NCI-H1048 (cell line): ENCODE data around the gene KRT76.
"Not testable (repeated sequence)": the region's sequence is repeated elsewhere in the genome, so short reads cannot be mapped to it uniquely, and the experiment has no call there.

Experiments used
- DNase-seq: peaks from one replicate; lab custom pipeline; 2025; lab: John Stamatoyannopoulos, UW

Gene KRT76

DNA sequence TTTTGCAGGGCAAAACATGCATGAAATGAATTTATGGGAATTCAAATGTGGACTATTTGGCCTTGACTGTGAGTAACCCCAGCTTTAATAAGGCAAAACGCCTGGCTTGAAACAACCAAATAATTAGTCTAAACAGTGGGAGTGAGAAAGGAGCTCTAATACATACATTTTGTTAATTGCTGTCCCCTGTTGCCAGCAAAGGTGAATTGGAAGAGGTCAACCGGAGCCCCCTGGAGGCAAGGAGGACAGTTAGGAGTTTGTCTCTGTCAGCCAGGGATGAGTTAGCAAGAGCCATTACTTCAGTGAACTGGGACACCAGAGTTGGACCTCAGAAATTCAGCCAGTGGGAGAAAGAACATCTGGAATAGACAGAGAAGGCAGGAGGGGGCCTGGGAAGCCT is 17.4 kb downstream of the KRT76 start:
- DNase-seq = no peak

DNA sequence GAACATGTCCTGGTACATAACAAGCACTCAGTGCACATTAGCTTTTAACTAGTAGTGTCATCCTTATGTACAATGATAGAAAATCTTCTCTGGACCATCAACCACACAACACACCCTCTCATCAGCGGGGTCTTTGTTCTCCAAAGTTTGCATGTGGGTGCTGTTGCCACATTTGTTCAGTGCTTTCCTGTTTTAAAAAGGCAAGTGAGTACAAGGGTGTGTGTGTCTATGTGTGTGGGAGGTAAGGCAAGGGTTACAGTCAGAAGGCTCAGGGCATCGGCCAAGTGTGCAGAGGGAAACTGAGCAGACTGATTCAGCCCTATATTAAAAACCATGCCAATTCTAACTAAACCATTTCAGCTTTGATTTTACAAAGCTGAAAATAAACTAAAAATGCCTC is 17.9 kb downstream of the KRT76 start:
- DNase-seq = no peak

DNA sequence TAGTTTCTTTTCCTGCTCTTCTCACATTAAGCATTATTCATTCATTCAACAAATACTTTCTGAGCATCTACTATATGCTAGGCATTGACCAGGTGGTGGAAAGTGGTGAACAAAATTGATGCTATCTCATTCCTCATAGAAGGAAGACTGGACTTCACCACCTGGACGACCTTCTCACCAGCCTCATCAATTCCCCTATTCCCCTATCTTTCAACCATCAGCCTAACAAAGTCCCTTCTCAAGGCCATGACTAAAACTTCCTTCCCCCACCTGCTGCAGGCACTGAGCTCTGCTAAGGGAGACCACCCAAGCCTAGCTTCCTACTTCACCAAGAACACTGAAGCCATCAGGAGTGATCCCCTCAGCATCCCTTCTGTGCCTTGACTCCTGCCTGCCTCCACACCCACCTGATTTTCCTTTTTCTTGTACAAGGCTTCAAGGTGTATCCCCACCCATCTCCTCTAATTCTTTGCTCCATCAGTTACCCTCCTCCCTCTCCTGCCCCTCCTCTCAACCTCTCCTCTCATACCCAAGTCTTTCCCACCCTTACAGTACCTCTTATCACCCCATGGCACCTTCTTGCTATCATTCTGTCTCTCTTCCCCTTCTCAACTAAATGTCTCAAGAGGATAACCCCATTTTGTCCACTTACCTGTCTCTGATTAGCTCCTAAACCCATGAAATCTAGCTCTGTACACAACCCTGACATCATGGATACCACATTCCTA is 19.5 kb downstream of the KRT76 start:
- no peak for DNase-seq

DNA sequence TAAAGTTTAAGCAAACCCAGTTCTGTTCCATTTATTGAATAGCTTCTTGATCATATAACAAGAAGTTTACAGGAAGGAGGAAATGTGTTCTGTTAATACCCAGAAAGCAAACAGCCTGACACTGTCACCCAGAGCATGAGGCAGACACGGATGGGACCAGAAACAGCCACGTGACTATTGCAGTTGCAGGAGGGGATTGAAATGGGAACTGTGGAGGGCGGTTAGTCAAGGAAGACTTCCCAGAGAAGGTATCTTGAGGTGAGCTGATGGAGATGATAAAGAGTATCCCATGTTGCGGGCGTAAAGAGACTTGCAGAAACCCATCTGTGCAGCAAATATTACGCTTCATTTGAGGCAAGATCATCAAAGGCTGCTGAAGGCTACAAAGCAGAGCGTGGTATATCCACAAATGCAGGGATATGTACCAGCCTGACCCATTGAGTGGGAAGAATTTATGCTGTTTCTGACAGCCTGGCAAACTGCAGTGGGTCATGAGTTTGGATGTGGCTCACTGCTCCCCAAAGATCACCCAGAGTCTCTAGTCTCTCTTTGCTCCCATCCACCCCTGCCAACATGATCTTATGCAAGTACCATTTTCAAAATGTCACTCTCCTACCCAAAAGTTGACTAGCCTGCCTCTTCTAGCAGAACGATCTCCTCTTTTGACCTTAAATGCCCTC is 20.7 kb downstream of the KRT76 start:
- no peak for DNase-seq

DNA sequence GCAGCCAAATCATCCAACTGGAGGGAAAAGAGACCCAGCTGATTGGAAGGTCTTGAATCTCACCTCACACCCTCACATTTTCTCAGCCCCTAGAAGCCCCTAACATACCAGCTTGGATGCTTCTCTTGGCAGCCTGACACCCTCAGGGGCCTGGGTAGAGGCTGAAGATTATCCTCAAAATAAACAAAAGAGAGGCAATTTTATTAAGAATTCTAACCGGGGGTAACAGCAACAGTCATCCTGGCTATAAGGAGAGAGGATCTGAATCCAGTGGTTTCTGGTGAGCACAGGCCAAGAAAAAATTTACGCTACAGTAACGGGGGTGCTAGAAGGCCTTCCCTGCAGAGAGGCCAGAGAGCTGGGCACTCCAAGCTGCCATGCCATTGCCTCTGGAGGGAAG is 21.6 kb downstream of the KRT76 start:
- no peak for DNase-seq

DNA sequence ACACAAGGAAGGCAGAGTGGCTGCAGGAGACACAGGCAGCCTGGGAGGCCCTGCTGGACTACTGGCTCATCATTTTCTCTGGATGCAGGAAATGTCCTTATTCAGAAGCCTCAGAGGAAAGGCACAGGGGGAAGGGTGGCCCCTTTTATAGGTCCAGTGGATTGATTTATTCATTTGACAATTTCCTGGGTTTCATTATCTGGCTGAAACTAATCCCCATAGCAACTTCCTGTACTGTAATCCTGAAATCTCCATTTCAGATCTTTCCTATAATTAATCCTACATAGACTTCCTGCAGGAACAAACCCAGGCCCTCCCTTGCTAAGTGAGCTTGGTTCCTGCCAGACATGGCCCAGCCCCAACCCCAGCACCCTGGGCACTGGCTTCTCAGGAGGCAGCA is 23.0 kb downstream of the KRT76 start:
- no peak for DNase-seq

DNA sequence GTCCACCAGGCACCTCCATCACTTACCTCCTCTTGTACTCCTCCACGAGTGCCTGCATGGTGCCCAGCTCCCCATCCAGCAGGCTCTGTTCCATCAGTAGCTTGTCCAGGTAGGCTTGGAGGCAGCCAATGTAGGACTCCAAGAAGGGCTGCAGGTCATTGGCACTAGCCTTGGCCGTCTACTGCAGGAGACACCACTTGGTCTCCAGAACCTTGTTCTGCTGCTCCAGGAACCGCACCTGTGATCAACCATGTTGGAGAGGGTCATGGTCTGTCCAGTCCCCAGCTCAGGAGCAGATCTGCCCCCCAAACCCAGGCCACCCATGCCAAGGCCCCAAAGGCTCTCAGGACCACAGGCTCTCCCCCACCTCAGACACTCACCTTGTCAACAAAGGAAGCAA is 23.9 kb downstream of the KRT76 start:
- DNase-seq = no peak

DNA sequence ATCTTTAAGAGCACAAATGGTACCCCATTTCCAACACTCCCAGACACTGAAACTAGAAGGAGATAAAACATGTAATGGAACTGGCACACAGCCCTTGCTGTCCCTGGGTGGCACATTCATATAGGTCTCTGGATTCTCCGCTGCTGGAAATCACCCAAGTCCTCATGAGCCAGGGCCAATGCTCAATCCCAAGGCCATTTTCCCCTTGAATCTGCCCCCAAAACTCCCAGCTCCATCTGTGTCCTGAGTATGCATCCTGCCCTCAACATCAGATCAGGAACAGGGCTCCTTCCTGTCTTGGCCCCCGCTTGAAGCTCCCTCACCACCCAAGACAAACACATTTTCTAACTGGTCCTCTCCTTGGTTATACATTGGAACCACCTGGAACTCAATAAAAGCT is 24.6 kb downstream of the KRT76 start:
- no peak for DNase-seq

DNA sequence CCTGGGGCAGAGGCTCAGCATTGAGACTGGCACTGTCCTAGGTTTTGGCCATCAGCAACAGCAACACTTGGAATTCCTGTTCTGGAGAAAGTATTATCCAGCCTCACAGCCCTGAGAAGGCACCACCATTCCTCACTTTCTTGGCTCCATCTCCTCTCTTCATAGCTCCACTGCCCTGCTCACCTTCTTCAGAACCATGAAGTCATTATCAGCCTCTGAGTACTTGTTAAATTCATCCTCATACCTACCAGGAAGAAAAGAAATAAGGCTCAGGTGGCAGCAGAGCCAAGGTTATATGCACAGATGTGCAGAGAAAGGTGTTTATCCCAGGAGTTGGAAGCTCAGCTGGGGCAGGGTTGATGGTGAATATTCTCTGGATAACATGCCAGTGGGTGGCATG is 25.4 kb downstream of the KRT76 start:
- DNase-seq = no peak

DNA sequence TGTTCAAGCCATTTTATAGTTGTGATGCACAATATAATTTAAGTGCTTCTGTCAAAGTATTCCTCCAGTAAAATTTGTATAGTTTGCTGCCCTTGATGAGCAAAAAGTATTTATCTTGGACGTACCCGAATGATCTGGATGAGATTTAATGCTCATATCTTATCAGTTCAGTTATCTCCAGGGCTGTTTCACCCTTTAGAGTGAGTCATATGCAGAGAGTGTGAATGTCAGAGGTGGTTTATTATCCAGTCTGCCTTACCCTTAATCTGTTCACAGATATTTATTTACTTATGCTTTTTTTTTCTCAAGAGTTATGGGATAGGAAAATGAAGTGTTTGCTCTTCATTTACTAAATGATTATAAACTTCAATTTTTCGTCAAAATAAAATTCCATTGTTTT is 26.6 kb downstream of the KRT76 start:
- not testable (repeated sequence) for DNase-seq

DNA sequence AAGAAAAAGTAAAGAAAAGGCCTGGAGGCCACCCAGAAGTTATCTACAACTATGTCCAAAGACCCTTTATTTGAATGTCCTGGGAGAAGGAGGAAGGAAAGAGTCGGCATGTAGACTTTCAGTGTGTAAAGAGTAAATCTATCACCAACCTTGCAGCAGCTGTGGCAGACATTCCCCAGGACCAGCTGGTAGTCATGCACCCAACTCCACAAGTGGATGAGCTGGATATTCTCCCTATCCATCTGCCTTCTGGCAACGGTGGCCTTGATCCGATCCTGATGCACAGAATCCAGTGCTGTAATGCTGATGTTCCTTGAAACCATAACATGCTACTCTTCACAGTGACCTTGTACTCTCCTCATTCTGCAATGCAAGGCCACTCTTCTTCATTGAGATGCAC is 27.3 kb downstream of the KRT76 start:
- DNase-seq = no peak

DNA sequence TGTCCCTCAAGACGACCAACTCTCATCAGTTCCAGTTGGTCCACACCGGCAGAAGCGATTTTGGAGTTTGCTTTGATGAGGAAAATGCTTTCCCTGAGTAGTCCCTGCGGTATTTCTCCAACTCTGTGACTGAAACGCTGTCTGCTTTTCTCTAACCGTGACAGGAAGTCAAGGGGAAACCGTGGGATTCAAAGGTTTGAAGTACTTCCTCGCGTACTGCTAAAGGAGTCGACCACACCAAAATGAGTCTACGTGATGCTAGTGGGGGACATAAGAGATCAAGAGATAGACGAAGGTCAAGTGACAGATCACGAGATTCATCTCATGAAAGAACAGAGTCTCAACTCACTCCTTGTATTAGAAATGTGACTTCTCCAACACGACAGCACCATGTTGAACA is 28.6 kb downstream of the KRT76 start:
- no peak for DNase-seq

DNA sequence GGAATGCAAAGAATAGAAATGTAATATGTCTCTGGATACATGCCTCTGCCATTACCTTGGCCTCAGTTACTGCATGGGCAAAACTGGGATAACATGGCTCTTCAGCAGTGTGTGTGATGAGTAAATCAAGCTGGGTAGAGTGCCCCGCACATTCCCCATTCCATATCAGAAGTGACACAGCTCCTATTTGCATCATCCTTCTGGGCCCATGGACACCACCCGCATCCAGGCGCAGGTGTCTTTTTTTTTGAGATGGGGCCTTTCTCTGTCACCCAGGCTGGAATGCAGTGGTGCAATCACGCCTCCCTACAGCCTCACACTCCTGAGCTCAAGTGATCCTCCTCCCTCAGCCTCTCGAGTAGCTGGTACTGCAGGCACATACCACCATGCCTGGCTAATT is 31.6 kb downstream of the KRT76 start:
- DNase-seq = no peak

DNA sequence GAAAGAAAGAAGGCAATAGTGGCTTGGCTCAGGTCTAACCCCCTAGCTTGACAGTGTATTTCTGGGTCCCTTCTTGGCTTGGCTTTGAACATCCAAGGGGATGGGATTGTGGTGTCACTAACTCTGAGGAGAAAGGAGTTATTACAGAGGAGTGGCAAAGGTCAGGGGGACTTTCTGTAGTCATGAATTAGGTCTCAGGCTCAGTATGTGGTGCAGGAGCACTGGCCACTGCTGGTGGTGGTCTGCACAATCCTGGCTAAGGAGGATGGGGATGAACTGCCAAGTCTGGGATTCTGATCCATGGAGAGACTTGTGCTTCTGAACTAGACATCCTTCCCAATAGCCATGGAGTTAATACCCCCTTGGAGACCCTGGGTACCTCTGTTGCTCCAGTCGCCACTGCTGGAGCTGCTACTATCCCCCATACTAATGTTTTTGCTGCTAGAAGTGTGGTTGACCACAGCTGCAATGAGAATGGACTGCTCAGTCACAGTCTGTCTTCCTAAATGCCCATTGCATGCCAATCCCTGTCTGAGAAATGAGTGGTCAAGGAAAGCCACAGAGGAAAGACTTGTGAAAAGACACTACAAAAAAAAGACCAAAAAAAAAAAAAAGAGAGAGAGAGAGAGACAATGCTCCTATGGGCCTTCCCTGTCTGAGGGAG is 32.5 kb downstream of the KRT76 start:
- no peak for DNase-seq

DNA sequence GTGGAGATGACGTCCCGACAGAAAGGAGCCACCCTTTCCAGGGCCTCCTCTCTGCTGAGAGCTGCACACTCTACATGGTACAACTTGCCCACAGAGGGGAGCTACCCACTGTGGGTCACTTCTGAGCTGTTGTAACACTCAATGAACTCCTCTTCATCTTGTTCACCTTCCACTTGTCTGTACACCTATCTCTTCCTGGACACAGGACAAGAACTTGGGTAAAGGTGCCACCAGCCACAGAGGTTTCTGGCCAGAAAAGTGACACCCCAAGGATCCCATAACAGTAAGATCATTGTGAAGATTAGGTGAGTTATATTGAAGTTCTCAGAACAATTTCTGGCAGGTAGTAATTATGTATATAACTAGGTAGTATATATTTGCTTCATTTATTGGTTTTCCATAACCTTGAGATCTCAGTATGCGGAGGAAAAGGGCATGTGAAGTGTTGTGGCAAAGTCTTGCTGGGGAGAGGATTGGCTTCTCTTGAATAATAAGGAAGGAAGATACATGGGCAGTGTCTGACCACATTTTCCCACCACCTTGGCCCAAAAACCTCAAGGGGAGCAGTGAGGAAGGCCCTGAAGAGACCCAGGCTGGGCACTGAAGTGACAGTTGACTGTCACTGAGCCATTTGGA is 34.2 kb downstream of the KRT76 start:
- DNase-seq = no peak

DNA sequence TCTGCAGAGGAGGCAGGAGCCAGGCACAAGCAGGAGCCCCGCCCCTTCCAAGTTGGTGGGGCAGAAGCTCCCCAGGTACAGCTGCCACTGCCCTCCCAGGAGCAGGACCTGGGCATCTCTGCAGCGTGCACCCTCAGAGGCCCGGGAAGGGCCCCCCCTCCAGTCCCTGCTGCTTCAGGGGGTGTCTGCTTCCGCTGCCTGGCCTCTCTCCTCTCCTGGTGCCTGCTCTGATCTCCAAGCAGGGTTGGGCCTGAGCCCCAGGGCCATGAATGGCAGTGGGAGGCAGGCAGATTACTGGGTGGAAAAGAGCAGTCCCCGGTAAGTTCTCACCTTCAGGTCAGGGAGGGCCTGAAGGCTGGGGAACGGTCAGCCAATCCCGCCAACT is 35.0 kb downstream of the KRT76 start:
- DNase-seq = no peak

DNA sequence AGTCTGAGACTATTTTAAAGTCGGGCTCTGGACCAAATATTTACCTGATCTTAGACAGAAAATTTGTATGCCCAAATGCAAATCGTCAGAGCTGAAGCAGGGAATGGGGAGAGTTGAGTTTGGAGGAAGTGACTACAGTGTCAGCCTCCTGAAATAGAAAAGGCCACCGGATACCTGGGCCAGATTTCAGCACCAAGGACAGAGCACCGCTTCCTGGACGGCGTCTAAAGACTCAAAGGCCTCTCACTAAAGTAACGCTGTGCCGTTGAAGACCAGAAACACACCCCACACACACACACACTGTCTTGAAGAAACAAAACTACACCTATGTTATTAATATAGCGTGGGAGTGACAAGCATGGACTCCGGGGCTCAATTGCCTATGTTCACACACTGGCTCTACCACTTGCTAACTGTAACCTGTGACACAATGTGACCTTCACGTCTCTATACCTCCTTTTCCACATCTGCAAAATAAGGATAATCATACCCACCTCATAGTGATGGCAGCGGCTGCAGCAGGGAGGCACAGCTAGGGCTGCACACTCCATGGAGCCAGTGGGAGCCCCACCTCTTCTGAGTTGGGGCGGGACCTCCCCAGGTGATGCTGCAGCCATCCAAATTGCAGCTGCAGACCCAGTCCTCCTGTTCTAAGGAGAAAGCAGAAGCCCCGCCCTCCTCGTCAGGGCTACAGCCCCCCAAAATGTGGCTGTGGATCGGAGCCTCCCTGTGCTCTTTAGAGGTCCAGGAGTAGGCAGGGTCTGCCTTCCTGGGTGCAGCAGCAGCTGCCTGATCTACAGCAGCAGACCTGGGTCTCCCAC is 35.6 kb downstream of the KRT76 start:
- DNase-seq = peak; percentile 64

DNA sequence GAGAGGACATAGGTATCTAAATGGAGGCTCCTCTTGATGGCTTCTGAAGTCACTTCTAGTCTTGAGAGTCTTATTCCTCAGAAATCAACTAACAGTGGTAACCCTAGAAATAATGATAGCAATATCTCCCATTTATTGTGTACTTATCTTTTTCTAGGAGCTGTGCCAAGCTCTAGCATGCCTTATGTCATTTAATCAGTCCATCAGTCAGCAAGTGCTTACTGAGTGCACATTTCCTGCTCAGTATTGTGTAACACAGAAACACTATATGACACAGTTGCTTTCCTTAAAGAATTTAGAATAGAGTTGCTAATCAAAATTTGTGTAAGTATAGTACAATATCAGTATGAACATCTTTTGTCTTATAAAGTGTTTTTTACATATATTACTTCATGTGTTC is 36.6 kb downstream of the KRT76 start:
- DNase-seq = no peak

DNA sequence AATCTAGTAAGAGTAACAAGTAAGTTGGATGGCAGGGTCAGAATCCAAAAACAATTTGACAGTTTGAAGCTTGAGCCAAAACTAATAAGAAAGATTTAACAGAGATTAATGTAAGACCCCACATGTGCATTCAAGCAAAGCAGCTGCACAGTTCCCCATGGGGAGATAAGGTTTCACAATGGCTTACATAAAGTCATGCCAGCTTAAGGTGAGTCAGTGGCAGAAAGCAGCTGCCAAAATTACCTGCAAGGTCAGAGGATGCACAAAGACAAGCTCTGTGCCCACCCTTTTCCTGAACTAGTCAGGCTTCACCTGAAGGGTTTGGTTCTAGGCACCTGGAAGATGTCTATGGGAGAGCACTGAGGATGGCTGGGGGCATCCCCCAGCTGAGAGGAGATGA is 37.2 kb downstream of the KRT76 start:
- DNase-seq = no peak

DNA sequence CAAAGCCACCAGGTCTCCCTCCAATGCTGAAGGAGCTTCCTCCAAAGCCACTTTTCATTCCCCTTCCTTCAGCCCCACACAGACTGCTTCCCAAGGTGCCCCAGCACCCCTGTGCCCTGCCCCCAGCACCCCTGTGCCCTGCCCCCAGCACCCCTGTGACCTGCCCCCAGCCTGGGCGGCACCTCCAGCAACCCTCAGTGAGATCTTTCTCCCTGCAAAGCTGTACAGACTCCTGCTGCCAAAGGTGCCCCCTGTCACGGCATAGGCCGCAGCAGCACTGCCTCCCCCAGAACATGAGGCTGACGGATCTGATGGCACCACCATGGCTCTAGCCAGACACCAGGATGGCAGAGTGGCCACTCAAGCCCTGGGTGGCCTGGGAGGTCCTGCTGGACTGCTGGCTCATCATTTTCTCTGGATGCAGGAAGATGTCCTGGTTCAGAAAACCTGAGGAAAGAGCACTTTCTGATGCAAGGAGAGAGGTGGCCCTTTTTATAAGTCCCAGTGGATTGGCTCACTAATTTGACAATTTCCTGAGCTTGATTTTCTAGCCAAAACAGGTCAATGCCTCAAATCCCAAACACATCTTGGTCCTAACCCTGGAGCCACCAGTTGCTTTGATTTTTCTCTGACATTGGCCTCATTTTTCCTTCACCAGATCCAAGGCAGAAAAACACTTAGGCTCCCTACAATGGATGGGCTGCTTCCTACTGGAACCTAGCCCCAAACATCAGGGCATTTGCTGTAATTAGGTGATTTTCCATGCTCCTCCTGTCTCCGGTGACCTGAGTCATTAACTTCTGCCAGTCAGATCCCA is 41.1 kb downstream of the KRT76 start:
- no peak for DNase-seq

DNA sequence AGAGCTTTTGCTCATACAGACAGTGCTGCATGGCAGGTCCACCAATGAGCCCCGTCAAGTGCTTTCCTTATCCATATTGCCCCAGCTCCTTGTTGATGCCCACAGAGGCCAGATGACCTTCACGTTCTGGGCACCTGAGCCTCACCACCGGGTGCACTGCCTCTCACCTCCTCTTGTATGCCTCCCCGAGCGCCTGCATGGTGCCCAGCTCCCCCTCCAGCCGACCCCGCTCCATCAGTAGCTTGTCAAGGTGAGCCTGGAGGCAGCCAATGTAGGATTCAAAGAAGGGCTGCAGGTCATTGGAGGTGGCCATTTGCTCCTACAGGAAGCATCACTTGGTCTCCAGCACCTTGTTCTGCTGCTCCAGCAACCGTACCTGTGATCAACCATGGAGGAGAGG is 42.0 kb downstream of the KRT76 start:
- DNase-seq = no peak
